NCI-H1694 (cell line): ENCODE data around the gene RBP7.

Source experiments
- DNase-seq: peaks from one replicate; lab custom pipeline; 2025; lab: John Stamatoyannopoulos, UW

Gene RBP7

GRCh38 chr1:10031461-10031860 is 34.4 kb downstream of the RBP7 start:
- DNase-seq = no peak

- DNase-seq = peak; percentile 93
Observed at GRCh38 chr1:10032590-10033358, 35.7 kb downstream of the RBP7 start, which contains the start of gene UBE4B. Gene UBE4B (plus strand): TSS chr1:10032958. CDS start chr1:10033671, 713 bp downstream.

DNA sequence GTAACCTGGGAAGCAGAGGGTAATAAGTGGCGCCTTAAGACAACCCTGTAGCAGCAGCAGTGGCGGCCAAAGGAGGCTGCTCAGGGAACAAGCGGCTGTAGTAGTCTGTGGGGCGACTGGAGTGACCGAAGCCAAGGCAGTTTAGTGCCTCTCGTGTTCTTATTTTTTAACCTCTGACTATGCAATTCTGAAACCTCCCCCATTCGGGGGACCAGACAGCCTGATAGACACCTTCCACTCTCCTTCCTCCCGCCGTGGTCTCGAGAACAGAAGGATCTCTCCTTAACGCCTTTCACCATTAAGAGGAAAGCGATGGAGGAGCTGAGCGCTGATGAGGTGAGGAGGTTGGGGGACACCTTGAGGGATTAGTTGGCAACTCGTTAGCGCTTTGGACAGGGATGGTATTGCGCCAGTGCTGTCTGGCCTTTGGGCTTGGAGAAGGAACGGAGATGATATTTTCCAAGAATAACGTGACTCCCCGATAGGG is 36.4 kb downstream of the RBP7 start:
- DNase-seq = no peak

DNA sequence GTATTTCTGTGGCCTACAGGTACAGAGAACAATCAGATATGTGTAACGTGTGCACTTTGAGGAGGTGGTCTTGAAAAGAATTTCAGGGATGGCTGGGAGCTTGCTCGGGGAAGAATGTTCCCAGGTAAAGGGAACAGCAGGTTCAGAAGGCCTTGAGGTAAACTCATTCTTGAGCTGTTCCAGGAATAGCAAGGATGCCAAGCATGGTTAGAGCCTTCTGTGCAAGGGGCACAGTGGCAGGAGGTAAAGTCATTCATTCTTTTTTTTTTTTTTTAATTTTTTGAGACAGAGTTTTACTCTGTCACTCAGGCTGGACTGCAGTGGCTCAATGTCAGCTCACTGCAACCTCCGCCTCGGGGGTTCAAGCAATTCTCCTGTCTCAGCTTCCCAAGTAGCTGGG is 45.7 kb downstream of the RBP7 start:
- DNase-seq = no peak

- DNase-seq = no peak
Observed at GRCh38 chr1:10045480-10046355, 48.7 kb downstream of the RBP7 start.

DNA sequence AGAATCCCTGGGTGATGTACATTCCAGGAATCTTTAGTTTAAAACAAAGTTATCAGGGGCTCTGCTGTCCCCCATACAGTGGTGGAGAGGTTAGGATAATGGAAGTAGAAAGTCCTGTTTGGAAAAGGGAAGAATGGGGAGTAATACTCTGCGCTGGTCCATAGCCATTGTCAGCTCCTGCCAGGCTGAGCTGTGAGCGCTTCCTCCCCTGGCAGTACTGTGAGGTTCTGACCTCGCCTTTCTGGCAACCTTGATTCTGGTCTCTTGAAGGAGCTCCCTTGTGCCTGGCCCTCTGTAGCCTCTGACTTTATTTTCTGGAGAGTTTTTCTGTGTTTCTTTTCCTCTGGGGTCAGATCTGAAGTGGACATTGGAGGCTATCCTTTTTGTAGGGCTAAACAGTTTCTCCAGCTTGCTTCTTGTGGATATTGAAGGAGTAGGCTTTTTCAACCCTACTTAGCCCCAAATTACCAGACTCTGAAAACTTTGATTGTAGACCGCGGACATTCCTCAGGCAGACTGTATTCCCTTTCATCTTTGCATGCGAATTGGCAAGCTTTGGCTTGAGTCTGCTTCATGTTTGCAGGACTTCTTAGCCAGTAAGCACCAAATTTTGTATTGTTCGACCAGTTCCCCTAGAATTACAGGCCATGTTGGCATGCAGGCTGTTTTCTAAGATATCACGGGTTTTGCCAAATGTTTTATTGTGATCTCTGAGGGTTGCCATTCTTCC is 49.5 kb downstream of the RBP7 start:
- no peak for DNase-seq

GRCh38 chr1:10048601-10049000 is 51.6 kb downstream of the RBP7 start:
- no peak for DNase-seq

DNA sequence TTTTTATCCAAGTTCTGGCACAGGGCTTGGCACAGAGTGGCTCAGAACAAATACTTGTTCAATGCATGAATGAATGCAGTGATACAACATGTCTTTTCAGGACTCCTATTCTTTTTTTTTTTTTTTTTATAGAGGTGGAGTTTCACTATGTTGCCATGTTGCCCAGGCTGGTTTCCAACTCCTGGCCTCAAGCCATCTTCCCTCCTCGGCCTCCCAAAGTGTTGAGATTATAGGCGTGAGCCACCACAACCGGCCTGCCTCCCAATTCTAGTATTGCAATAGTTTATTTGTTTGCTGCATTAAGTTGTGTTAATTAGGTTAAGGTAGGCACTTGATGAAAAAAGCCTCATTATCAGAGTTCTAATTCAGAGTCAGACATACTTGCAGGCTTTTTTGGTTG is 53.6 kb downstream of the RBP7 start:
- no peak for DNase-seq

- no peak for DNase-seq
Observed at GRCh38 chr1:10051656-10052055, 54.6 kb downstream of the RBP7 start.

GRCh38 chr1:10052347-10052746 is 55.3 kb downstream of the RBP7 start:
- no peak for DNase-seq

- DNase-seq = no peak
Observed at GRCh38 chr1:10054465-10054864, 57.4 kb downstream of the RBP7 start.

- no peak for DNase-seq
Observed at GRCh38 chr1:10056599-10056987, 59.6 kb downstream of the RBP7 start.

- no peak for DNase-seq
Observed at GRCh38 chr1:10057343-10057742, 60.3 kb downstream of the RBP7 start.

DNA sequence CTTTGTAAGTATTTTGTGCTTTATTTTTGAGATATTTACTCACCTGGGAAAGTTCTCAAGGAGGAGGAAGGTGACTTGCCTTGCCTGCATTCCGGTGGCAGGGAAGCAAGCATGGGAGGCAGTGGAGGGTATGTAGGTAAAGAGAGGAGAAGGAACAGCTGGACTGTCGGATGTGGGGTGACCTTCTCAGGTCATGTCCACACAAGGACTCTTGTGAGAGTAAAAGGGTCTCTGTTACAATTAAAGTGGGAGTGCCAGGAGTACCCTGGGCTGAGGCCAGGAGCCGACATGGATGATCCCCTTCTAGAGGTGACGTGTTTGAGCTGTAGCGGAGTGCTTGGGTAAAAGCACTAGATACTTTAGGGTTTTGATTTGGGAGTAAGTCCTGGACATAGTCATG is 60.8 kb downstream of the RBP7 start:
- DNase-seq = no peak

- no peak for DNase-seq
Observed at GRCh38 chr1:10059342-10059718, 62.3 kb downstream of the RBP7 start.

- DNase-seq = no peak
Observed at GRCh38 chr1:10060311-10061100, 63.5 kb downstream of the RBP7 start.

GRCh38 chr1:10061276-10061675 is 64.2 kb downstream of the RBP7 start:
- no peak for DNase-seq

- DNase-seq = no peak
Observed at GRCh38 chr1:10063878-10064277, 66.8 kb downstream of the RBP7 start.

GRCh38 chr1:10064416-10065343 is 67.7 kb downstream of the RBP7 start:
- DNase-seq = no peak

- DNase-seq = no peak
Observed at GRCh38 chr1:10065344-10065685, 68.3 kb downstream of the RBP7 start.
